ENCODE results near the gene ZNF790. TPM values are rescaled to one million over a fixed set of nuclear protein-coding genes. Genes with fewer than 3 reads are reported as not detected.

The ZNF790 gene
- total RNA-seq, 4 donors from 2014 or later: 4.3 to 7.2 (median 6.1) TPM

- no peak for TF ChIP-seq CTCF (IDR thresholded peaks at IDR 0.05; ENCODE audit: low read depth)
These were observed 40.4 kb downstream of the ZNF790 start for GRCh38 chr19:36797786-36798108.

- TF ChIP-seq CTCF (IDR thresholded peaks at IDR 0.05; ENCODE audit: low read depth): no peak
These were observed 41.5 kb downstream of the ZNF790 start for GRCh38 chr19:36796714-36796992.

- TF ChIP-seq CTCF (IDR thresholded peaks at IDR 0.05; ENCODE audit: low read depth): no peak
These were observed 62.4 kb downstream of the ZNF790 start for GRCh38 chr19:36775768-36776167.

GRCh38 chr19:36773223-36773579 is 65.0 kb downstream of the ZNF790 start:
- no peak for TF ChIP-seq CTCF (IDR thresholded peaks at IDR 0.05; ENCODE audit: low read depth)

- no peak for TF ChIP-seq CTCF (IDR thresholded peaks at IDR 0.05; ENCODE audit: low read depth)
These were observed 65.6 kb downstream of the ZNF790 start, which contains the start of gene ZNF850 for GRCh38 chr19:36772311-36773222. Gene ZNF850, minus strand, starts transcription at chr19:36772807. Its CDS starts 10,201 bp downstream, at chr19:36762606.

GRCh38 chr19:36771261-36772231 is 66.6 kb downstream of the ZNF790 start:
- no peak for TF ChIP-seq CTCF (IDR thresholded peaks at IDR 0.05; ENCODE audit: low read depth)

Small RNA genes within 50 kb of the gene (small RNA-seq; reads per million reads assigned to genes)
- gene RF00019: 0.49 reads per million

Other genes with a start within 250 kb of the ZNF790 start
- 1 to 10 TPM; 2.8 to 8.6 (median 5.3) TPM for gene ZNF382, start 233.1 kb downstream of the ZNF790 start, total RNA-seq
- 1 to 10 TPM; 5.9 to 8.6 (median 8.1) TPM for gene ZNF461, start 171.6 kb downstream of the ZNF790 start, total RNA-seq
- gene ZNF567, start 150.8 kb downstream of the ZNF790 start, total RNA-seq: 10 to 100 TPM in 2 of 4 donors, 1 to 10 TPM in 2; 5.8 to 11.7 (median 9.6) TPM
- 1 to 10 TPM; 1.5 to 3.4 (median 2.3) TPM for gene ZNF850, start 65.6 kb downstream of the ZNF790 start, total RNA-seq
- 1 to 10 TPM; 3.6 to 8.1 (median 6.1) TPM for gene ZNF345, start 12.5 kb upstream of the ZNF790 start, total RNA-seq
- 1 to 10 TPM; 2.3 to 4.1 (median 3.3) TPM for gene ZNF829, start 77.9 kb upstream of the ZNF790 start, total RNA-seq
- 10 to 100 TPM in 2 of 4 donors, 1 to 10 TPM in 2; 6.1 to 13.8 (median 8.7) TPM for gene ZNF568, start 77.9 kb upstream of the ZNF790 start, total RNA-seq
- 10 to 100 TPM in 2 of 4 donors, 1 to 10 TPM in 2; 1.9 to 13.7 (median 8.6) TPM for gene ZNF420, start 240.0 kb upstream of the ZNF790 start, total RNA-seq